ENCODE measurements around the gene PBX3. TPM values are rescaled to one million over a fixed set of nuclear protein-coding genes. Genes with fewer than 3 reads are reported as not detected.

The PBX3 gene
- total RNA-seq, 1 experiment from 2014 or later: 7.7 TPM

- H3K9me3 Mint-ChIP-seq (ENCODE audit: unreplicated experiment): peaks cover 11% of the 10 kb centered on the region
- ChIA-PET POLR2A (no interaction called here), CTCF (no interaction called here)
- TF ChIP-seq CTCF (IDR thresholded peaks at IDR 0.05; ENCODE audit: insufficient read depth in 1 of 2, low read depth in 1 of 2, low read length in 1 of 2, severe bottlenecking in 1 of 2, unreplicated experiment in 1 of 2): no peak
- H3K27ac Mint-ChIP-seq (ENCODE audit: unreplicated experiment): no peak overlapping the region
- no peak for DNase-seq
- H3K4me1 Mint-ChIP-seq (ENCODE audit: low read depth, unreplicated experiment): no peaks in the 10 kb centered on the region
- intact Hi-C loops (cut with micrococcal nuclease; ENCODE audit: unreplicated experiment): no loop called here
- H3K27me3 ChIP-seq (replicated peaks; ENCODE audit: control insufficient read depth, insufficient read depth, low read length): no peaks in the 10 kb centered on the region
- no peaks in the 10 kb centered on the region for H3K9me3 ChIP-seq
- BruUV-seq (replicated peaks): no TSS peak
- no peaks in the 10 kb centered on the region for H3K36me3 Mint-ChIP-seq (ENCODE audit: insufficient read depth, unreplicated experiment)
- H3K4me3 Mint-ChIP-seq (ENCODE audit: unreplicated experiment): no peak overlapping the region
- peaks cover 2% of the 10 kb centered on the region for H3K27me3 Mint-ChIP-seq (ENCODE audit: insufficient read depth, unreplicated experiment)
- no peaks in the 10 kb centered on the region for H3K4me1 ChIP-seq
- H3K36me3 ChIP-seq (ENCODE audit: control insufficient read depth, insufficient read depth, low read length): no peaks in the 10 kb centered on the region
- H3K4me3 ChIP-seq (ENCODE audit: low read depth, low read length): no peak overlapping the region
Observed at GRCh38 chr9:125985998-125986655, 239.0 kb downstream of the PBX3 start.

GRCh38 chr9:125986966-125987365 is 239.8 kb downstream of the PBX3 start:
- no TSS peak for BruUV-seq (replicated peaks)
- H3K4me1 ChIP-seq: no peaks in the 10 kb centered on the region
- no peaks in the 10 kb centered on the region for H3K9me3 ChIP-seq
- no peak for TF ChIP-seq CTCF (IDR thresholded peaks at IDR 0.05; ENCODE audit: insufficient read depth in 1 of 2, low read depth in 1 of 2, low read length in 1 of 2, severe bottlenecking in 1 of 2, unreplicated experiment in 1 of 2)
- intact Hi-C loops (cut with micrococcal nuclease; ENCODE audit: unreplicated experiment): no loop called here
- H3K27ac Mint-ChIP-seq (ENCODE audit: unreplicated experiment): no peak overlapping the region
- ChIA-PET CTCF (no interaction called here), POLR2A (no interaction called here)
- no peaks in the 10 kb centered on the region for H3K4me1 Mint-ChIP-seq (ENCODE audit: low read depth, unreplicated experiment)
- no peaks in the 10 kb centered on the region for H3K36me3 ChIP-seq (ENCODE audit: control insufficient read depth, insufficient read depth, low read length)
- no peaks in the 10 kb centered on the region for H3K36me3 Mint-ChIP-seq (ENCODE audit: insufficient read depth, unreplicated experiment)
- H3K4me3 Mint-ChIP-seq (ENCODE audit: unreplicated experiment): no peak overlapping the region
- peak in 1 of 2 experiments; percentile 11 for DNase-seq
- peaks cover 2% of the 10 kb centered on the region for H3K27me3 Mint-ChIP-seq (ENCODE audit: insufficient read depth, unreplicated experiment)
- H3K27me3 ChIP-seq (replicated peaks; ENCODE audit: control insufficient read depth, insufficient read depth, low read length): no peaks in the 10 kb centered on the region
- H3K4me3 ChIP-seq (ENCODE audit: low read depth, low read length): no peak overlapping the region
- H3K9me3 Mint-ChIP-seq (ENCODE audit: unreplicated experiment): peaks cover 11% of the 10 kb centered on the region

- H3K36me3 Mint-ChIP-seq (ENCODE audit: insufficient read depth, unreplicated experiment): no peaks in the 10 kb centered on the region
- Histone ChIP-seq H3K36me3 (ENCODE audit: control insufficient read depth, insufficient read depth, low read length) (no peaks in the 10 kb centered on the region), H3K4me1 (no peaks in the 10 kb centered on the region), H3K27me3 (replicated peaks; ENCODE audit: control insufficient read depth, insufficient read depth, low read length) (no peaks in the 10 kb centered on the region), H3K9me3 (no peaks in the 10 kb centered on the region), H3K4me3 (ENCODE audit: low read depth, low read length) (no peak overlapping the region)
- peaks cover 11% of the 10 kb centered on the region for H3K9me3 Mint-ChIP-seq (ENCODE audit: unreplicated experiment)
- peak in 1 of 2 experiments; percentile 11 for DNase-seq
- no TSS peak for BruUV-seq (replicated peaks)
- CTCF ChIA-PET: no interaction called here
- H3K27me3 Mint-ChIP-seq (ENCODE audit: insufficient read depth, unreplicated experiment): no peaks in the 10 kb centered on the region
- H3K27ac Mint-ChIP-seq (ENCODE audit: unreplicated experiment): no peak overlapping the region
- no peak overlapping the region for H3K4me3 Mint-ChIP-seq (ENCODE audit: unreplicated experiment)
- POLR2A ChIA-PET: no interaction called here
- no peaks in the 10 kb centered on the region for H3K4me1 Mint-ChIP-seq (ENCODE audit: low read depth, unreplicated experiment)
- no peak for TF ChIP-seq CTCF (IDR thresholded peaks at IDR 0.05; ENCODE audit: insufficient read depth in 1 of 2, low read depth in 1 of 2, low read length in 1 of 2, severe bottlenecking in 1 of 2, unreplicated experiment in 1 of 2)
- intact Hi-C loops (cut with micrococcal nuclease; ENCODE audit: unreplicated experiment): no loop called here
Observed at GRCh38 chr9:125987420-125987819, 240.2 kb downstream of the PBX3 start.

Measured in Caco-2 (cell line).